Measurements from ENCODE around the gene SV2B.

Gene SV2B

DNA sequence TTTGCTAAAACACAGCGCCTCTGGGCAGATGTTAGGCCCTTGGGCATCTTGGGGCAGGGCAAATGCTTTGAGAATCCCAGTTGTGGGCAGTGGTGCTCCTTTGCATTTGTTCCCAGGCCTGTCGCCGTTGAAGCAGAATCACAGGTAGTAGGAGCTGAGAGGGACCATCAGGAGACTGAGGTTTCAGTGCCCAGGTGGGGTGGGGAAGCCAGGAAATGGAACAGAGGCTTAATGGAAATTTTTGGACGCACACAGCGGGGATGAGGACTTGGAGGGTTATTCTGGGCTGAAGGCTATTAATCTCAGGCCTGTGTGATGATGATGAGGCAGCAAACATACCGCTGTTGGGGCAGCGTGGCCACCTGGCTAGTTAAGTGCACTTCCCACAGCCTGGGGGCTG lies 99.5 kb downstream of the SV2B start:
- no peak for DNase-seq

DNA sequence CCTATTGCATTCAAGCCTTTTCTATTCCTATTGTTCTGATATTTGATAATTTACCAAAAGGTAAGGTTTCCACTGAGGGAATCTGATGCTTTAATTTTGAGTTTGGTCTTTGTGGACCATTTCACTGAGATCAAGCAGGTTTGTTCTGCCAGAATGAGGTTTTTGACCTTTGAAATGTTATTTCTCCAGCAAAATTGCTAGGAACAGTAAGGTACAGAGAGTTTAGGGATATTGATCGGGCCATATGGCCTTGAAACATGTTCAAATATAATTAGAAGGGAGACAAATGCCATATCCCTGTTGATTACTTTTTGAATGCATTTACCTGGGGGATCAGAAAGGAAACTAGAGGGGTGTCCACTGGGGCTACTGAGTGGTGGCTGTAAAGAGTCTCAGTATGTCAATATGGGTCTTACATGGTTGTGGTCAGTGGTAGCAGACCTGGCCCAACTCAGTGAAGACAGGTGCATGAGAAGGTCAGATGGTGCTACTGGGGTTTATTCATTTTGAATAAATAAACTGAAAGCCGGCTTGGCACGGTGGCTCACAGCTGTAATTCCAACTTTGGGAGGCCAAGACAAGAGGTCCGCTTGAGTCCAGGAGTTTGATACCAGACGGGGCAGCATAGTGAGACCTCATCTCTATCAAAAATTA lies 100.2 kb downstream of the SV2B start:
- DNase-seq, result no peak

DNA sequence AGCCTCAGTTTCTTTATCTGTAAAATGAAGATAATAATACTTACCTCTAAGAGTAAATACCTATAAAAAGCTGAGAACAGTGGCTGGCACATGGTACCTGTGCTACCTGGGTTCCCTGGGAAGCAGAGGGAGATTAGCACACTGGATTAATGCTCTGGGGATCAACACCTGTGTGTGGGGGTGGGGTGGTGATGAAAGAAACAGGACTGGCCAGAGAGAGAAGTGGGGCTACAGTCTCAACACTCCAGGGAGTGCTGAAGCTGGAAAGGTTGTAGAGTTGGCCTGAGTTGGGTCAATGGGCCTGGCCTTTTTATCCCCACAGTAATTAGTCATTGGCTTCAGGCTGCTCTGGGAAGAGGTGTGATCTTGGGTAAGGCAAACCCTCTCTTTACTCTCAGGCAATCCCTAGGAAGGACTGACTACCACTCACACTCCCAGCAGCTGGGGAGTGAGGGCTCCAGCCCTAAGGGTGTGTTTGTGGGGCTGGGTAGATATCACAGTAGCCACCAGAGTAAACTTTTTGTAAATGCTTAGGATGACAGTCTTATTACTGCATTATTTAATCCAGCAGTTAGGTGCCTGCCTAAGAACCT lies 102.5 kb downstream of the SV2B start:
- no peak for DNase-seq

DNA sequence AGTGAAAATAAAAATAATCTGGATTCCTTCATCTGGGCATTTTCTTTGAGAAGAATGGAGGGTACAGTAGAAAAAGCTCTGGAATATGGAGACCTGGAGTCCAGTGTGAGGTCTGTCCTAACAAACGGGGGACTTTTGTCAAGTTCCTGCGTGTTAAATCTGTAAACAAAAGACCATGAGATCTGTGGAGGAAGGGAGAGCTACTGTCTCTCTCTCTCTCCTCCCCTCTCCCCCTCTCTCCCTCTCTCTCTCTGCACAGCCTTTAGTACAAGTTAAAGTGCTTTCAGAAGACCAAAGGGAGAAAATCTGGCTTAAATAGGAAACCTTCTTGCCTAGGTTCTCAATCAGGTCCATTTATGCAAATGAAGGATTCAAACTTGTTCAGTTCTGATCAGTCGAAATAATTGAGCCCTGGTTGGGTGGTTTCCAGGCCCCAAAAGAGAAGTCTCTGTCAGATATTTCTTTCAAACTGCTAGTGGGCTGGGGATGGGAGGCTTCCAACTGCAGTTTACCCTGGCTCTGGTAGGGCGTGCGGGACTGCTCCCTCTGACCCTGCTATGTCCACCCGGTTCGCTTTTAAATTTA lies 103.7 kb downstream of the SV2B start:
- no peak for DNase-seq

DNA sequence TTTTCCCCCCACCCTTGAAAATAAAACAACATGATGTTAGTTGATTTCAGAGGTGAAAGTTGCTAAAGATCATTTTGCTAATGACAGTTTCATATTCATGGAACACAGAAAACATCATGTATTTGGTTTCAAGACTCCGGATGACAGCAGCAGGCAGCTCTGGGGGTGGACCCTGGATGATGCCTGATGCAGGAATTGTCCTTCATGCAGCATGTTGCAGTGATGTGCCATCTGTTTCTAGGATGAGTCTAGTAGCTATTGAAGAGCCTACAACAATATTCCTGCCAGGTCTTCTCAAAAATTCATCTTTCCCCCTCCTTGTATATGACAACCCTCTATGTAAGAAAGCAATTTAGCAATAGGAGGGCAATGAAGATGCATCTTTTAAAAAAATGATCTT lies 108.3 kb downstream of the SV2B start:
- no peak for DNase-seq

DNA sequence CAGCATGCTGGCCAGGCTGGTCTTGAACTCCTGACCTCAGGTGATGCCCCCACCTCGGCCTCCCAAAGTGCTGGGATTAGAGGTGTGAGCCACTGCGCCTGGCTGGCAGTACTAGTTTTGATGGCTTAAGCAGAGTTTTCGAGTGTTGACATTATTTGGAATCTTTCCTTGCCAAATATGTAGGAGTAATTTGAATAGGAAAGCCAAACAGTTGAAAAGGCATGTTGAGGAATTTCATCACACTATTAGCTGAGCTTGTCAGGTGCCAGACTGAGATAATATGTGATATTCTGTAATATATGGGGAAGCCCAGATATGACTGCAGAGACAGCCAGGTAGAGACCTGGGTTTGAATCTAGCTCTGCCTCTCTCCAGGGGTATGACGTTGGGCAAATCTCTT lies 109.3 kb downstream of the SV2B start:
- no peak for DNase-seq

DNA sequence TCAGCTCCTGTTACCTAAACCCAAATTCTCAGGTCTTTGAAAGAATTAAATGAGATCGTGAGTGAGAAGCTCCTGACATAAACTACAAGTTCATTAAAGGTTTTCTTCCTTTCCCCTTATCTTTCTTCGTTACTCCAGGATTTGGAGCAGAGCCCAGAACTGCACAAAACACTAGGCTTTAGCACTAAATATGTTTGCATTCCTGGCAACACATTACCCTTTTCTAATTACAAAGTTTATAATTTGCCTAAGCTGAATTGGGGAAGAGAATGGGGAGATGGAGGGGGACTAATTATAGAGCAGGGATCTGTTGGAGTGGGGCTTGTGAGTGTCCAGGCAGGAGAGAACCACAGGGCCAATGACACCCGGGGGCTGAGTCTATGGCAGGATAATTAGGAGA lies 109.7 kb downstream of the SV2B start:
- no peak for DNase-seq

DNA sequence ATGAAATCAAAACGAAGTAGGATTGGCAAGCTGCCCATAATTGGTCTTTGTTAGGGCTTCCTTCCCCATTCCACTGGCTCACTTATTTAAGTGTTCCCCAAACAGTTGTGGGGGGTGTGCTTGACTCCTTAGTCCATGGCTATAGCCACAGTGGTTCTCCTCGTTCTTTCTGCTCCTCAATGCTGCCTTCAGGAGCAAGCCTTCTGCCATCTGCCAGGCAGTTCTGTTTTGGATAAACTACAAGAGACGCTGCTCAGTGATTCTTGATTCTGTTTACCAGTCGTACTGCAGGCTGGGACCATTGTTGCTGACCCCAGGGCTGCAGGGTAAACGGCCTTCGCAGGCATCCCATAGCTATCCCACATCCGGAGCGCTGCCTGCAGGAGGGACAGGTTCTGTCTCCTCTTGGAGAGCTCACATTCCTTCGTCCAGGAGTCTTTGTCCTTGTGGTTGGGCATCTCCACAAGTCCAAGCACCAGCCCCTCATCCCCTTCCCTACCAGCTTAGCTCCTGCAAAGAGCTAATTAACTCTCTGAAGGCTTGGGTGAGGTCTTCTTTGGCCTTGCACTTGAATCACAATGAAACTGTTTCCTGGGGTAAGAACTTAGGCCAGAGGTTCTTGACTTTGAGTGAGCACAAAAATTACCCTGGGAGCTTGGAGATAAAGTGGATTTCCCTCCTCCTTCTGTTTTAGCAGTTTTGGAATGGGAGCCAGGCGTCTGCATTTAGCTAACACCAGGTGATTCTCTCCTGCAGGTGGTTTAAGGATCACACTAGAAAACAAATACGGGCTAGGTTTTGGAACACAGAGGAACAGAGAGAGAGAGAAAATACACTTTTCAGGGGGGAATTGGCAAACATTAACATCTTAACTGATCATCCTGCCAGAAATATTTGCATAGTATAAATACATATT lies 114.9 kb downstream of the SV2B start:
- no peak for DNase-seq

DNA sequence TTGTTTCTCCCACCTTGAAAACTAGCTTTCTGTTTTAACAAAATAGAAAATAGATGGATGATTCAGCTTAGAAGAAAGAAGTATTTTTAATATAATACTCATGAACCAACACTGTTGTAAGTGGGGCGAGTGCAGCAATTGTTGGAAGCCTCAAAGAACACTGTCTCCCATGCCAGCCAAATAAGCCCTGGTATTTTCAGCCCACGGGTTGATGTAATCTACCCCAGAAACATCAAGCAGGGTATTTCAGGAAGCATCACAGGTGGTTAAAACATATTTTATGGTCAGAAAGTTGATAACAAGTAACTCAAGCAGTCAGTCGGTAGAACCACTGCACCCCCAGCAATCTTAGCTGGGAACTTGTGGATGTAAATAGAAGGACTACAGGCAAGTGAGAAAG lies 115.9 kb downstream of the SV2B start:
- no peak for DNase-seq

DNA sequence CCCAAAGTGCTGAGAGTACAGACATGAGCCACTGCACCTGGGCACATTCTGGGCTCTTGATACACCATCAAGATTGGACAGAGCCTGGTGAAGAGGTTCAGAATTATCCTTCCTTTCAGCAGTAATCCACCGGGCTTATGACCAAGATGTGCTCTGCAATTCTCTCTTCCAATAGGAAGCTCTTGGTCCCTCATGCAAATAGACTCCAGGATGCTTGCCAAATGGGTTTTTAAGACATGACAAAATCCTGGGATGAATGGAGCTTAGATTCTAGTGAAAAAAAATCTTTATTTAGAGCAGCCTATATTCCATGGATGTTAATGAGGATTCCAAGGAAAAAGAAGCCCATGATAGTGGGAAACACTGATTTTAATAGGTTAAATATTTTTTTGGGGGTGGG lies 119.1 kb downstream of the SV2B start:
- DNase-seq, result no peak

DNA sequence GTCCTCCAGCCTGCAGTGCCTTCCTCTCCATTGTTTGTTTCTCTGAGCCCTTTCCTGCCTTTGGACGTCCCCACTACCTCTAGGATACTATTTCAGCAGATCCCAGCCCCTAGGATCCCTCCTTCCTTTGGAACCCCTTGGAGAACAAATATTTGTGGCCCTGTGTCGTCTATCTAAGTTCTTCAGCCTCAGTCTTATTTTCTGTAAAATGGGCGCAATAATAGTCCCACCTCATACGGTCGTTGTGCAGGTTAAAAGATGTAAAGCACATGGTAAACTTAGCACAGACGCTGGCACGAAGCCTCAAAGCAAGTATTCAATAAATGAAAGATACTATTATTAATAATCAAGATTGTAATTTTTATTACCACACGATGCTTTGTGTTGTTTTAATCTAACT lies 122.0 kb downstream of the SV2B start:
- no peak for DNase-seq

DNA sequence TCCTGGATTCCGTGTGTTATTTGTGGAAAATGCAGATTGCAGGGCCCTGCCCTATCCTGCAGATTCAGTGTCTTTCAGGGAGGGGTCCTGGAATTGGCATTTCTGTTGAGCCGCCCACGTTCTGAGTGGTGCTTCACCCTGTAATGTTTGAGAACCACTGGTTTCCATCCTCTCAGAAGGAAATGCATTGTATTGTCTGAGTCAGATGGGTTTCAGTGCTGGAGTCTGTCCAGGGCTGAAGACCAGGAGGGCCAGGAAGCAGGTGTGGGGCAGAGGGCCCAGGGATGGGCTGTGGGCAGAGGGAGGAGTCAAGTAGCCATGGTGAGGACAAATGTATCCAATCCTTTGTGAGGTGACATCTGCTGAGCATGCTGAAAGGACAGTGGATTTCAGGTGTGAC lies 123.8 kb downstream of the SV2B start:
- no peak for DNase-seq

DNA sequence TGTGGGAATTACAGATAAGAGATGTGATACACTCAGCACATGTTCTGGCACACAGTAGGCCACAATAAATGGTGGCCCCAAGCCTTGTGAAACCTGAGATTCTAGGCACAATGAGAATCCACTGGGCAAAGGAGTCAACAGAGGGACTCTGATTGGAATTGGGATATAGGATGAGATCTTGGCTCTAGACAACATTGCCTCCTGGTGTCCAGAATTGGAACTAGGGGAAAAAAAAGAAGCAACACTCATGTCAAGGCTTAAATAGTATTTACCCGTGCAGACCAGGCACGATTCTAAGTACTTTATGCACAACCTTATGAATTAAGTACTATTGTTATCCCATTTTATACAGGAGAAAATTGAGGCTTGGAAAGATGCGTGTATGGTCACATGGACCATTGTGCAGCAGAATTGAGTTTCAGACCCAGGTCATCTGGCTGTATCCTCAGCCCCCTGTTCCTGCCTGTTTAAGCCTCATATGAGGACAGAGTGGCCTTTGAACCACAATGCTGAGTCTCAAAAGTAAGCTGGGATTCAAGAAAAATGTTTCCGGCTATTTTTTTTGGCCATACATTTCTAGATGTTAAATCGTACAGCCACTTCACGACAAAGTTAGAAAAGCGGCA lies 124.8 kb downstream of the SV2B start:
- DNase-seq, result no peak

DNA sequence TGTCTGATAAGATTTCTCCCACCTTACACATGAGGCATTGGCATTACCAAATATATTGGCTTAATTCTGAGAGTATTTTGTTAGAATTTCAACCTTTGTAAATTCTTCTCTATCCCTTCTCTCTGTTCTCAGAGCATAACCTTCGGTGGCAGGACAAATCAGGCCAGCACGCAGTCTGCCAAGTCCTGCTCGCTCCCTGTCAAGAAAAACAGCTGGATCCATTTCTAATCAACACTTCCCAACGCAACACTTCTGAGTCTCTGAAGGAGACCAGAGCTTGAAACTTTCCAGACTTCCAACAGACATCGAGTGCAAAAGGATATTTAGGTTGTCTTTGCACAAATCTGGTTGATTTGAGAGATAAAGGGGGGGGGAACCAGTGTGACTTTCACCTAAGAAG lies 125.7 kb downstream of the SV2B start:
- no peak for DNase-seq

DNA sequence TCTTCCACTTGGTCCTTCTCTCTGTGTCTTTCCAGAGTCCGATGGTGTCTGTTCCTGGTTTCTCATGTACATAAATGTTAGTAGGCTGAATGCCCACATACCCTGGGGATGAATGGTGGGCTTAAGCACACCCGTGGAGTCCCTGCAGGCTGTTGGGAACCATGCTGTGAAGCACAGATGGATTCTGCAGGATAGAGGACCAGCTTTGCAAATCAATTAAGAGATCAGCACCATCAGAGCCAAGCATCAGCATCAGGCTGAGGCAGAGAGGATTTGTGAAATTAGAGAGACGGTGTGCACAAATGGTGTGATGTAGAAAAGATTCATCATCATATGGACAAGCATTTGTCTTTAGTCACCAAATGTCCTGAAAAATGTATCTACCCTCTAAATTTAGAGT lies 127.1 kb downstream of the SV2B start:
- DNase-seq, result no peak

DNA sequence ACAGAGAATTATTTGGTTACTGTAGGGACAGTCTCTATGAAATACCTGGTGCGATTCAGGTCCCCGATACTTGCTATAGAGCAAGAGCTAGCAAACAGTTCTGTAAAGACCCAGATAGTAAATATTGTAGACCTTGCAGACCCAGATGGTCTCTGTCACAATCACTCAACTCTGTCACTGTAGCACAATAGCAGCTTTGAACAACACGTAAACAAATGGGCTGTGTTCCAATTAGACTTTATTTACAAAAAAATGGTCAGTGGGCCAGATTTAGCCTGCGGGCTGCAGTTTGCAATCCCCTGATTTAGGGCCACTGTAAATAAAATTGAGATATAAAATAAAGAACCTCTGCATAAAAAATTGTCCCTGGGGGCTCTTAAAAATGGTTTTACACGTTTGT lies 127.7 kb downstream of the SV2B start:
- DNase-seq, result no peak

DNA sequence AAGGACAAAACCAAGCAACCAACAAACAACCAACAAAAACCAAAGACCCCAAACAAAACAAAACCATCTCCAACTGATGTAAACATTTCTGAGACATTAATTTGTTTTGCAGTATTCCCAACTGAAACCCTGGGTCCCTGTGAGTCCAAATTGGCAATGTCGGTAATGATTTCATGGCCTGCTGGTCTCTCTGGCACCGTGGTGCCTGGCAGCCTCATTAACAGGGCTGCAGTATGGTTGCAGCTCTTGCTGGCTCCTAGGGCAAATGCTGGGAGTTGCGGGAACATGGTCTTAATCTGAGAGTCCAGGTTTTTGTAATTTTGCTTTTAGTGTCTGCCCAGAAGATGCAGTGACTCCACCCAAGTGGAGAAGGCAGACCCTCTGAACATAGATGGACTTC lies 128.3 kb downstream of the SV2B start:
- no peak for DNase-seq

DNA sequence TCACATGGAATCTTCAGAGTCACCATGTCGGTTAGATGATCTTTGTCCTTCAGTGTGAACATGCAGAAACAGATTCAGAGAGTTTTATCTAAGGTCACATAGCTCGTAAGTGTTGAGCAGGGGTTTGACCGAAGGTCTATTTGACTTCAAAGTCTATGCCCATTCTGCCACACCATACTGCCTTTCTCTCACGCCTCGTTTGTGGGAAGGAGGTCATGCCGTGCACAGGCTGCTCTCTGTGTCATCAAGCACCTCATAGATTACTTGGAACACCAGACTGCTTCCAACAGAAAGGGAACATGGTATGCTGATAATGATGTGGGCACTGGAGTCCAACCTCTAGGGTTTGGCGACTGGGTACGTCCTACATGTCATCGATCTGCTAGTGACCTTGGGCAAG lies 128.8 kb downstream of the SV2B start:
- DNase-seq, result no peak

DNA sequence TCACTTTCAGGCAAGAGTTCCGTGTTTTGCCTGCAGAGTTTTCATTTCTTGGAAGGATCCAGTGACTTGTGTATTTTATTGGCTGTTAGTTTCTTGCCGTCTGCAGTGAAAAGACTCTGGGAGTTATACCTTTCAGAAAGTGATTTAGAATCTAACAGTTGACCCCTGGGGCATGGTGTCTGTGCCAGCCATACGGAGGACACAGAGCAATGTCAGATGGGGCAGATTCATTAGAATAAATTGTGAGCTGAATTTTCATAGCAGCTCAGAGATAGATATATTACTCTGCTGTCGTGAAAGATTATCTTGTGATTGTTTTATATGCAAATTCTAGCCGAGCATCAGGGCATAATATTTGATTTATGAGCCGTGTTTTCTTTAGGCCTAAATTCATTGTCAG lies 131.6 kb downstream of the SV2B start:
- no peak for DNase-seq

DNA sequence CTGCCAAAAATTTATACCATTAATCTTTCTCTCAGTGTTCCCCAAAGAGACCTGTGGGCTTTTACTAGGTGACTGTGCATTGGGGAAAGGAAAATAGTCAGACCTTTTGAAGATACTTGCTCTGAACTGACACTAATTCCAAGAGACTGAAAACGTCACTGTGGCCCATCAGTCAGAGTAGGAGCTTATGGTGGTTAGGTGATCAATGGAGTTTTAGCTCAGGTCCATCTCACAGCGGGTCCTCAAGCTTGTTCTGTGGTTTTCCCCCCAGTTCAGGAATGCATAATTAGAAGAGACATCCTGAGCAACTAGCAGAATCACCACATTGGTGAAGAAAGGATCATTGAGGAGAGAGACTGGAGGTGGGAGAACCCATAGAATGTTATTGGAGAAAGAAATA lies 134.7 kb downstream of the SV2B start:
- no peak for DNase-seq

DNA sequence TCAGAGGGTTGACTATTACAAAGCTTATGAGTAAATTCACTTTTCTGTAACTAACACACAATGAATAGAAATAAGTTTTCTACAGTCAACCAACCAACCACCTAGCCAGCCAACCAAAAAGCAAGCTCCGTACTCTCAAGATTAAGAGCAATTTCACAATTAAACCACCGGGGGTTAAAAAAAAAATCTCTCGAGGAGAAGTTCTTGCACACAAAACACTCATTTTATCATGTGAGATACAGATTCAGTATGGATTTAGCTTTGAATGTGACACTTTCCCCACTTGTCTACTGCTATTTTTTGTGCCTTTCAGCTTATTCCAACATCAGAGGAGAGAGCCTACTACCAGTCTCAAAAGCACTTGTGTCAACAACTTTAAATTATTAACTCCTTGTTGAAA lies 135.3 kb downstream of the SV2B start:
- DNase-seq, result no peak

DNA sequence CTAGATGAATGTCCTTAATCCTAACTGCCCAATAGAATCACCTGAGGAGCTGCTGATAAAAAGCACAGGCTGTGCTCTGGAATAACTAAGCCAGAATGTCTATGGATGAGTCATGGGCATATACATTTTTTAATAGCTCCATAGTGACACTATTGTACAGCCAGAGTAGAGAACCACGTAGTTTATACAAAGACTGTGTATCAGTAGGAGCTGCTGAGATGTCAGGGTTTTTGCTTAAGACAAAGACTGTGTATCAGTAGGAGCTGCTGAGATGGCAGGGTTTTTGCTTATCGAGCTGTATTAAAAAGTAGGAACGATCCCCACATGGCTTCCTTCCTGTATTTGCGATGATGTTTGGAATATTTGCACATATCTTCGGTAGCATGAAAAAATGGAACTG lies 137.4 kb downstream of the SV2B start:
- no peak for DNase-seq

DNA sequence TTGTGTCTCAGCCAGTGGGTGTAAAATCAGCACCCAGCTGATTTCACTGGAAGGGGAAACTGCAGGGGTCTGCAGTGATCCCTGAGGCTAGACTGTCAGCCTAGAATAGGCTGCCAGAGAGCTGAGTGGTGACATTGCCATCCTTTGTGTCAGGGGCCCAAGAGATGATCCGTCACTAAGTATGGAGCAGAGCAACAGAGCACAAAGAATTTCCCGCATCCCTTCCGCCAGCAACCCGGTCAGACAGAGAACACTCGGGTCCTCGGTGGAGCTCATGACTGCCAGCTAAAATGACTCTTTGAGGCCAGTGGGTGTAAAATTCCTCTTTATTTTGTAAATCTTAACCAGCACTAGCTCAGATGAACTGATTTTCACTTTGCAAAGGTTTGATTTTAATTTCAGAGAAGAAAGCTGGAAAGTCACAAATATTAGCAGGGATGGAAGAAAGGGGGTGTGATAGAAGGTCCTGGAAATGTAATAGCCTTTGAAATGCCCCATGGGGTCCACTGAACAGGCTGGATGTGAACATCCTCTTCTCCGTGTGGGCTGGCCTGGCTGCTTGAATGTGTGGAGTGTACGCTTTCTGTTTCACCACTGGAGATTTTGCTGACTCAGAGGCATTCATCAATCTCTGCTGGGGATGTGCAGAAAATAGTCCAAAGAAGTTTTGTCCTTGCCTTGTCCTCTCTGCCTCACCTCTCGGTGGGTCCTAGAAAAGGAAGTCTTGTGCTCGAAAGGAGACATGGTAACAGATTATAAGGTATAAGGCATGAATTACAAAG lies 138.8 kb downstream of the SV2B start:
- DNase-seq, result no peak

All from stimulated activated CD4-positive, alpha-beta T cell treated with anti-CD3 and anti-CD28 coated beads, Interleukin-4, amount 100 ng/mL, for 4 hours (primary cell).